CD14-positive monocyte (primary cell): Measurements from ENCODE around the gene CYTH3. TPM values are rescaled to one million over a fixed set of nuclear protein-coding genes. Genes with fewer than 3 reads are reported as not detected.

Experiments used
- DNase-seq, 3 donors: peaks; one replicate each; pipeline ENCODE4 v3.0.0-alpha.2; 2011 to 2022
- H2AFZ ChIP-seq: 2 replicates; pipeline ENCODE4 v1.6.0; 2012; ENCODE audit warnings: mild to moderate bottlenecking, low read depth, low read length, inconsistent platforms; ENCODE audit not compliant: insufficient read depth, poor library complexity, severe bottlenecking
- H3K27ac ChIP-seq, 2 donors: 1 replicate in 1 of 2; 2 replicates in 1 of 2; pipeline ENCODE4 v1.5.1; 2012 to 2013; ENCODE audit warnings: low read length in 2 of 2, control low read depth in 1 of 2, inconsistent platforms in 1 of 2, low read depth in 1 of 2, mild to moderate bottlenecking in 1 of 2
- H3K27me3 ChIP-seq, 2 donors: one replicate each; pipeline versions ENCODE4 v1.6.0 to v1.6.1; 2011 to 2013; ENCODE audit warnings: low read length in 2 of 2; ENCODE audit not compliant: control insufficient read depth in 2 of 2, insufficient read depth in 2 of 2
- H3K36me3 ChIP-seq, 2 donors: replicated peaks in 1 of 2; 1 replicate in 1 of 2; 2 replicates in 1 of 2; pipeline versions ENCODE4 v1.5.1 to v1.6.1; 2012 to 2013; ENCODE audit warnings: low read length in 2 of 2, control low read depth in 1 of 2, inconsistent platforms in 1 of 2, mild to moderate bottlenecking in 1 of 2; ENCODE audit not compliant: insufficient read depth in 2 of 2, control insufficient read depth in 1 of 2
- H3K4me1 ChIP-seq, 2 donors: 1 replicate in 1 of 2; 2 replicates in 1 of 2; pipeline versions ENCODE4 v1.5.1 to v1.6.1; 2012 to 2013; ENCODE audit warnings: low read length in 2 of 2, control low read depth in 1 of 2, inconsistent platforms in 1 of 2, mild to moderate bottlenecking in 1 of 2, moderate library complexity in 1 of 2; ENCODE audit not compliant: insufficient read depth in 2 of 2, control insufficient read depth in 1 of 2
- H3K4me2 ChIP-seq: replicated peaks from 2 replicates; pipeline ENCODE3; 2012; ENCODE audit warnings: low read length, moderate library complexity, mild to moderate bottlenecking; ENCODE audit not compliant: poor library complexity, severe bottlenecking; ENCODE audit errors: extremely low read depth
- H3K4me3 ChIP-seq, 3 experiments: fragments of 200-600 bp in 1 of 3; sonication (generic) in 1 of 3; replicated peaks in 1 of 3; 1 replicate in 2 of 3; 2 replicates in 1 of 3; pipeline ENCODE4 v1.5.1; 2011 to 2013; ENCODE audit warnings: low read length in 3 of 3, mild to moderate bottlenecking in 3 of 3, control low read depth in 2 of 3, low read depth in 2 of 3, inconsistent platforms in 1 of 3, moderate library complexity in 1 of 3
- H3K79me2 ChIP-seq: 2 replicates; pipeline ENCODE4 v1.6.0; 2012; ENCODE audit warnings: mild to moderate bottlenecking, control low read depth, inconsistent platforms, low read length, moderate library complexity; ENCODE audit not compliant: insufficient read depth
- H3K9ac ChIP-seq: 2 replicates; pipeline ENCODE4 v1.6.0; 2017; ENCODE audit warnings: low read length, mild to moderate bottlenecking; ENCODE audit not compliant: insufficient read depth, poor library complexity, severe bottlenecking
- H3K9me3 ChIP-seq, 2 donors: replicated peaks in 1 of 2; 1 replicate in 1 of 2; 2 replicates in 1 of 2; pipeline versions ENCODE4 v1.5.1 to v1.6.1; 2012 to 2013; ENCODE audit warnings: low read length in 2 of 2, control low read depth in 1 of 2; ENCODE audit not compliant: control insufficient read depth in 1 of 2, insufficient read depth in 1 of 2
- H4K20me1 ChIP-seq: 2 replicates; pipeline ENCODE4 v1.6.0; 2012; ENCODE audit warnings: mild to moderate bottlenecking, low read length, control low read depth, moderate library complexity; ENCODE audit not compliant: insufficient read depth
- H3K27ac Mint-ChIP-seq, 7 donors: one replicate each; pipeline ENCODE4 v1.8.0; 2020; ENCODE audit warnings: mild to moderate bottlenecking in 7 of 7, mixed read lengths in 7 of 7, moderate library complexity in 6 of 7, inconsistent platforms in 2 of 7
- H3K27me3 Mint-ChIP-seq, 3 donors: one replicate each; pipeline ENCODE4 v1.8.0; 2021 to 2022; ENCODE audit warnings: low read depth in 3 of 3, mild to moderate bottlenecking in 3 of 3, mixed read lengths in 3 of 3, moderate library complexity in 3 of 3, inconsistent platforms in 1 of 3
- H3K36me3 Mint-ChIP-seq, 2 donors: one replicate each; pipeline ENCODE4 v1.8.0; 2020; ENCODE audit warnings: mixed read lengths in 2 of 2, inconsistent platforms in 1 of 2, mild to moderate bottlenecking in 1 of 2
- H3K4me1 Mint-ChIP-seq: one replicate; pipeline ENCODE4 v1.8.0; 2020; ENCODE audit warnings: mild to moderate bottlenecking, mixed read lengths
- H3K4me3 Mint-ChIP-seq, 2 donors: one replicate each; pipeline ENCODE4 v1.8.0; 2020; ENCODE audit warnings: mild to moderate bottlenecking in 2 of 2, mixed read lengths in 2 of 2, moderate library complexity in 1 of 2
- H3K9me3 Mint-ChIP-seq, 7 donors: one replicate each; pipeline ENCODE4 v1.8.0; 2020 to 2022; ENCODE audit warnings: mixed read lengths in 7 of 7, mild to moderate bottlenecking in 6 of 7, moderate library complexity in 6 of 7, inconsistent platforms in 2 of 7
- WGBS: methylation state at CpG from one replicate; pipeline ENCODE4 v1.1.5; 2013; ENCODE audit warnings: missing lambda C conversion rate; ENCODE audit not compliant: insufficient coverage; 5-methylcytosine and 5-hydroxymethylcytosine counted together
- intact Hi-C, 2 donors: fragments of 100-400 bp; cut with micrococcal nuclease; formaldehyde crosslinking; loops; one replicate each; pipeline versions ENCODE4 v1.15.0 to v1.15.1; 2023
- polyA plus RNA-seq, 3 donors: library from polyadenylated mRNA; depleted of rRNA in 1 of 3; unstranded in 2 of 3; stranded (reverse) in 1 of 3; fragments of 300-500 nt in 2 of 3; fragments of >200 nt in 1 of 3; fragmentation: Illumina TruSeq in 2 of 3; gene quantifications; 1 replicate in 2 of 3; 2 replicates in 1 of 3; pipeline ENCODE4 v1.2.3, GENCODE V29; 2012 to 2021
- TF ChIP-seq, protein P1 (sequence below): fragments of 200-600 bp; IDR thresholded peaks from one replicate; pipeline ENCODE4 v1.8.0; 2022; ENCODE audit warnings: antibody characterized with exemption, mild to moderate bottlenecking

Gene CYTH3
- polyA plus RNA-seq, 3 donors: 1.3 to 8.5 (median 1.4) TPM

DNA sequence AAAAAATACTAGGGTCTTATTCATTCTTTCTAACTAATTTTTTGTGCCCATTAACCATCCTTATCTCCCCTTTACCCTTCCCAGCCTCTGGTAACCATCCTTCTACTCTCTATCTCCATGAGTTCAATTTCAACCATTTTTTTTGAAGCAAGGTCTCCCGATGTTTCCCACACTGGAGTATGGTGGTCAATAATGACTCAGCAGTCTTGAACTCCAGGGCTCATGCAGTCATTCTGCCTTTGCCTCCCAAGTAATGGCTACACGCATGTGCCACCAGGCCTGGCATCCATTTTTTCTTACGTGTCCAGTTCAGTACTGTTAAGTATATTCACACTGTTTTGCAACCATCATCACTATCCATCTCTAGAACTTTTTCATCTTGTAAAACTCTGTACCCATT lies 60.4 kb downstream of the CYTH3 start:
- H3K4me1 ChIP-seq: no peaks in the 10 kb centered on the region
- peaks cover 17% of the 10 kb centered on the region for H4K20me1 ChIP-seq
- 96% methylated on average over 3 of the region's 3 CpGs for WGBS
- no peaks in the 10 kb centered on the region for H3K4me1 Mint-ChIP-seq
- H3K27me3 ChIP-seq: no peaks in the 10 kb centered on the region
- H2AFZ ChIP-seq: no peak overlapping the region
- H3K4me3 ChIP-seq: no peak overlapping the region
- no peak overlapping the region for H3K4me3 Mint-ChIP-seq
- TF ChIP-seq, protein P1, sequence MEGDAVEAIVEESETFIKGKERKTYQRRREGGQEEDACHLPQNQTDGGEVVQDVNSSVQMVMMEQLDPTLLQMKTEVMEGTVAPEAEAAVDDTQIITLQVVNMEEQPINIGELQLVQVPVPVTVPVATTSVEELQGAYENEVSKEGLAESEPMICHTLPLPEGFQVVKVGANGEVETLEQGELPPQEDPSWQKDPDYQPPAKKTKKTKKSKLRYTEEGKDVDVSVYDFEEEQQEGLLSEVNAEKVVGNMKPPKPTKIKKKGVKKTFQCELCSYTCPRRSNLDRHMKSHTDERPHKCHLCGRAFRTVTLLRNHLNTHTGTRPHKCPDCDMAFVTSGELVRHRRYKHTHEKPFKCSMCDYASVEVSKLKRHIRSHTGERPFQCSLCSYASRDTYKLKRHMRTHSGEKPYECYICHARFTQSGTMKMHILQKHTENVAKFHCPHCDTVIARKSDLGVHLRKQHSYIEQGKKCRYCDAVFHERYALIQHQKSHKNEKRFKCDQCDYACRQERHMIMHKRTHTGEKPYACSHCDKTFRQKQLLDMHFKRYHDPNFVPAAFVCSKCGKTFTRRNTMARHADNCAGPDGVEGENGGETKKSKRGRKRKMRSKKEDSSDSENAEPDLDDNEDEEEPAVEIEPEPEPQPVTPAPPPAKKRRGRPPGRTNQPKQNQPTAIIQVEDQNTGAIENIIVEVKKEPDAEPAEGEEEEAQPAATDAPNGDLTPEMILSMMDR: no peak
- DNase-seq: no peak
- intact Hi-C loops: no loop called here
- no peak overlapping the region for H3K4me2 ChIP-seq
- H3K9me3 ChIP-seq: no peaks in the 10 kb centered on the region
- no peaks in the 10 kb centered on the region for H3K79me2 ChIP-seq
- no peaks in the 10 kb centered on the region for H3K36me3 ChIP-seq
- H3K36me3 Mint-ChIP-seq: peaks cover 0 to 6% of the 10 kb centered on the region in 2 donors
- H3K9me3 Mint-ChIP-seq: peaks cover 0 to 10% (median 0%) of the 10 kb centered on the region in 7 donors
- peak overlapping the region in 2 of 7 donors; percentile 21 to 34 for H3K27ac Mint-ChIP-seq
- H3K27me3 Mint-ChIP-seq: peaks cover 4 to 10% (median 4%) of the 10 kb centered on the region in 3 donors
- no peak overlapping the region for H3K9ac ChIP-seq
- H3K27ac ChIP-seq: no peak overlapping the region

DNA sequence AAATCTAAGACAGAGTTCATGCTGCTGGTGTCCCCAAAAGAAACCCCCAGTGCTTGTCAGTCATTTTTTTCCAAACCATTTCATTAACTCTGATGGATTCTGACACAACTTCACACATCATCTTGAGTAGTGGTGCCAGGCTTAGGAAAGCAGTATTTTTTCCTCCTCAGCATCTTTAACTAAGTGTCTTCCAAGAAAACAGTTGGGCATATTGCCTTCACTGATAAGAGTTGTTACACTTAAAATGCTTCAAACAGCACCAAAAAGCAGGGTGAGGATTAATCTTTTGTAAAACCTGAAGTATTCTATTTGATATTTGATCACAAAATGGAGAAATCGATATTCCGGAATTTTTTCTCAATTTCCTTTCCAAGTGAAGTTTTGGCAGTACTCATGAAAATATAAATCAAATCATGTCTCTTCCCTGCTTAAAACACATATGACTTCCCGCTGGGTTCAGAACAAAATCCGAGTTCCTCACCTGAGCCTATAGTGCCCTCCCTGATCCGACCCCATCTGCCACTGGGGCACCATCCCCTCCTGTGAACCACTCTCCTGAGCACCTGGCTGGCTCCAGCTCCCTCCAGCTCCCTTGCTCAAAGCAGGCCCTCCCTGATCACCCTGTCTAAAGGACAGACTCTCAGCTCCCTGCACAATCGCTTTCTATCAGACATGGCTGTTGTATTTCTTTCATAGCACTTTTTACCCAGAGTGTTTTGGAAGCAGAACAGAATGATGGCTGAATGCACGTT lies 61.6 kb downstream of the CYTH3 start:
- H3K27ac ChIP-seq: no peak overlapping the region
- Mint-ChIP-seq H3K36me3 (peaks cover 0 to 6% of the 10 kb centered on the region in 2 donors), H3K4me3 (no peak overlapping the region), H3K27ac (no peak overlapping the region), H3K9me3 (peaks cover 0 to 8% (median 0%) of the 10 kb centered on the region in 7 donors), H3K27me3 (peaks cover 4 to 10% (median 4%) of the 10 kb centered on the region in 3 donors), H3K4me1 (no peaks in the 10 kb centered on the region)
- H3K4me1 ChIP-seq: no peaks in the 10 kb centered on the region
- H2AFZ ChIP-seq: no peak overlapping the region
- H3K9ac ChIP-seq: no peak overlapping the region
- H3K27me3 ChIP-seq: no peaks in the 10 kb centered on the region
- DNase-seq: no peak
- H3K79me2 ChIP-seq: no peaks in the 10 kb centered on the region
- intact Hi-C loops: no loop called here
- no peak overlapping the region for H3K4me3 ChIP-seq
- H3K4me2 ChIP-seq: no peak overlapping the region
- no peaks in the 10 kb centered on the region for H3K36me3 ChIP-seq
- TF ChIP-seq, protein P1: no peak
- no peaks in the 10 kb centered on the region for H3K9me3 ChIP-seq
- 97% methylated on average over 5 of the region's 7 CpGs for WGBS
- H4K20me1 ChIP-seq: peaks cover 17% of the 10 kb centered on the region
